ENCODE measurements around the gene DGUOK. TPM values are rescaled to one million over a fixed set of nuclear protein-coding genes. Genes with fewer than 3 reads are reported as not detected.

The DGUOK gene
- total and polyA plus RNA-seq, 2 of the 4 experiments (the other 2 are of a cell fraction), result 66.3 to 111 TPM

DNA sequence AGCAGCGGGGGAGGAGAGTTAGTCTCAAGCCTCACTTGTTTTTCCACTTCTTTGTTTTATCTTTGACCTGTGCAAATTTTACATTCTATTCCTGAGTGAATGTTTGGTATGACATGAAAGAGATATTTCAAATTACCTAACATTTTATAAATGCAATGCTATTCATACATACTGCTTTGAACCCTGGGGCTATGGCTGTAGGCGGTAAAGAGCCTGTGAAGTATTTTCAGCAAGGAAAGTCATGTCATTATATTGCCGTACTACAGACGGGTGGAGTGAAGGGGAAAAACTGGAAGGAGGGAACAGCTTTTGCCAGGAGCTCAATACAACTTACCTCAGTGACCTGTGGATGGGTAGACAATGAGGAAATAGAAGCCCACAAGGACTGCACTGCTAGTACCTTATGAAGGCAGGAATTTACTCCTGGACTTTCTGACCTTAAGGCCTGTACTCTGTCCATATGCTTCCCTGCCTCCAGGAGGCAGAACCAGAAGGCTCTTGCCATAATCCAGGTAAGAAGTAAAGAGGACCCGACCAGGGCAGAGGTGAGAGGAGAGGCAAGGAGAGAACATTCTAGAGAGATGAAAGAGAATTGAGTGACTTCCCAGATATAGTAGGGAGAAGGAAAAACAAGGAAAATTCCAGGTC lies 29.7 kb downstream of the DGUOK start:
- Histone ChIP-seq H3K14ac (replicated peaks; ENCODE audit: low read depth, low read length) (no peak overlapping the region), H2BK120ac (ENCODE audit: low read depth, low read length) (no peak overlapping the region), H3K9ac (ENCODE audit: low read depth, low read length) (no peak overlapping the region), H4K5ac (ENCODE audit: low read depth, low read length) (no peak overlapping the region), H2AFZ (replicated peaks; ENCODE audit: low read length, poor library complexity) (no peak overlapping the region), H3K27me3 (ENCODE audit: control insufficient read depth, insufficient read depth, low read length) (no peaks in the 10 kb centered on the region), H3K36me3 (ENCODE audit: control insufficient read depth, insufficient read depth, low read length) (peaks cover 41% of the 10 kb centered on the region), H3K18ac (ENCODE audit: low read depth, low read length) (no peak overlapping the region), H2AK9ac (replicated peaks; ENCODE audit: low read depth, low read length, poor library complexity) (no peak overlapping the region), H4K20me1 (ENCODE audit: insufficient read depth, low read length) (peaks cover 16% of the 10 kb centered on the region), H4K91ac (ENCODE audit: insufficient read depth, low read depth, low read length) (no peak overlapping the region), H2BK20ac (ENCODE audit: low read depth, low read length) (no peak overlapping the region), H3K9me3 (ENCODE audit: control insufficient read depth, insufficient read depth, low read length) (no peaks in the 10 kb centered on the region), H3K9me1 (ENCODE audit: insufficient read depth, low read length) (peaks cover 7% of the 10 kb centered on the region; the same call in 1 of the 2 replicates), H3K23ac (ENCODE audit: low read depth, low read length) (no peak overlapping the region), H3K79me1 (ENCODE audit: low read depth in 1 of 2, low read length in 2 of 2) (peaks cover 14 to 48% of the 10 kb centered on the region in 2 experiments), H3K27ac (ENCODE audit: insufficient read depth, low read length) (no peak overlapping the region), H3K4me3 (ENCODE audit: insufficient read depth, low read depth, low read length) (no peak overlapping the region), H3K4ac (ENCODE audit: low read depth, low read length) (no peak overlapping the region), H4K8ac (ENCODE audit: low read depth in 2 of 2, low read length in 2 of 2) (no peak overlapping the region), H3K56ac (ENCODE audit: extremely low read depth, insufficient read depth, low read length) (no peak overlapping the region), H3K4me2 (ENCODE audit: low read depth, low read length) (no peak overlapping the region), H2BK15ac (ENCODE audit: low read depth, low read length) (no peak overlapping the region), H3K4me1 (ENCODE audit: control insufficient read depth, insufficient read depth, low read length) (peaks cover 2% of the 10 kb centered on the region; the same call in 1 of the 2 replicates), H2BK5ac (ENCODE audit: low read depth, low read length, poor library complexity, severe bottlenecking) (no peak overlapping the region), H2AK5ac (ENCODE audit: low read depth, low read length) (no peak overlapping the region)
- DNase-seq (no peak), ATAC-seq (ENCODE audit: low read depth) (no peak)
- TF ChIP-seq MXI1 (IDR thresholded peaks at IDR 0.05; ENCODE audit: borderline replicate concordance, low read depth, low read length) (no peak), BHLHE40 (IDR thresholded peaks at IDR 0.05; ENCODE audit: low read depth, low read length) (no peak), CHD1 (IDR thresholded peaks at IDR 0.05; ENCODE audit: low read depth, low read length) (no peak), MAFK (IDR thresholded peaks at IDR 0.05; ENCODE audit: low read depth, low read length) (no peak), RAD21 (IDR thresholded peaks at IDR 0.05; ENCODE audit: low read length) (no peak)
- TF ChIP-seq, protein P1, sequence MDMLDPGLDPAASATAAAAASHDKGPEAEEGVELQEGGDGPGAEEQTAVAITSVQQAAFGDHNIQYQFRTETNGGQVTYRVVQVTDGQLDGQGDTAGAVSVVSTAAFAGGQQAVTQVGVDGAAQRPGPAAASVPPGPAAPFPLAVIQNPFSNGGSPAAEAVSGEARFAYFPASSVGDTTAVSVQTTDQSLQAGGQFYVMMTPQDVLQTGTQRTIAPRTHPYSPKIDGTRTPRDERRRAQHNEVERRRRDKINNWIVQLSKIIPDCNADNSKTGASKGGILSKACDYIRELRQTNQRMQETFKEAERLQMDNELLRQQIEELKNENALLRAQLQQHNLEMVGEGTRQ (IDR thresholded peaks at IDR 0.05; ENCODE audit: low read depth, low read length), result no peak
- dilution Hi-C loops (cut with HindIII; ENCODE audit: low sequenced_read_pairs, unreplicated experiment), result no loop called here
- in situ Hi-C loops (cut with MboI; ENCODE audit: low sequenced_read_pairs), result no loop called here
- CTCF ChIA-PET, result no interaction called here
- POLR2A ChIA-PET (ENCODE audit: unreplicated experiment), result no interaction called here
- intact Hi-C loops (cut with micrococcal nuclease), result no loop called here
- BruUV-seq (replicated peaks), result no TSS peak
- 100% methylated on average over 1 of the region's 5 CpGs; no CpG with 5 or more reads in 1 of the 2 experiments for WGBS, 2 experiments (ENCODE audit: extremely low coverage in 2 of 2, insufficient read length in 1 of 2)

Data from IMR-90 (cell line).